SK-N-DZ (cell line): ENCODE data around the gene SFSWAP.
"Not testable (repeated sequence)": the region's sequence is repeated elsewhere in the genome, so short reads cannot be mapped to it uniquely, and the experiment has no call there.

ENCODE experiments used
- DNase-seq: peaks from one replicate; pipeline ENCODE4 v3.0.0-alpha.2; 2015; ENCODE audit warnings: low spot score

Gene SFSWAP

GRCh38 chr12:131758016-131758739 lies 47.3 kb downstream of the SFSWAP start:
- DNase-seq, result no peak

- no peak for DNase-seq
Observed at GRCh38 chr12:131759176-131759575, 48.3 kb downstream of the SFSWAP start.

GRCh38 chr12:131761638-131762037 lies 50.7 kb downstream of the SFSWAP start:
- no peak for DNase-seq

- DNase-seq, result no peak
Observed at GRCh38 chr12:131764738-131765137, 53.8 kb downstream of the SFSWAP start.

- DNase-seq, result no peak
Observed at GRCh38 chr12:131765961-131766360, 55.1 kb downstream of the SFSWAP start.

GRCh38 chr12:131766382-131767107 lies 55.7 kb downstream of the SFSWAP start:
- no peak for DNase-seq

GRCh38 chr12:131770120-131770519 lies 59.2 kb downstream of the SFSWAP start:
- DNase-seq, result no peak

- DNase-seq, result no peak
Observed at GRCh38 chr12:131771965-131772364, 61.1 kb downstream of the SFSWAP start.

GRCh38 chr12:131773582-131774221 lies 62.8 kb downstream of the SFSWAP start:
- no peak for DNase-seq

- DNase-seq, result no peak
Observed at GRCh38 chr12:131774576-131775391, 63.9 kb downstream of the SFSWAP start.

- DNase-seq, result no peak
Observed at GRCh38 chr12:131775392-131776236, 64.7 kb downstream of the SFSWAP start.

- no peak for DNase-seq
Observed at GRCh38 chr12:131776237-131776889, 65.5 kb downstream of the SFSWAP start.

- DNase-seq, result not testable (repeated sequence)
Observed at GRCh38 chr12:131777269-131777668, 66.4 kb downstream of the SFSWAP start.

GRCh38 chr12:131779027-131779426 lies 68.1 kb downstream of the SFSWAP start:
- DNase-seq, result no peak

- no peak for DNase-seq
Observed at GRCh38 chr12:131782061-131782460, 71.2 kb downstream of the SFSWAP start.

GRCh38 chr12:131783915-131784541 lies 73.1 kb downstream of the SFSWAP start:
- no peak for DNase-seq

- no peak for DNase-seq
Observed at GRCh38 chr12:131784909-131785762, 74.2 kb downstream of the SFSWAP start.

GRCh38 chr12:131785763-131786330 lies 75.0 kb downstream of the SFSWAP start:
- no peak for DNase-seq
